Mesendoderm (in vitro differentiated cells): ENCODE data around the gene UBE2E2.

ENCODE experiments used
- DNase-seq: peaks from one replicate; pipeline ENCODE4 v3.0.0; 2013
- H2AK5ac ChIP-seq: 2 replicates; pipeline ENCODE4 v1.6.1; 2013; ENCODE audit warnings: low read length, inconsistent platforms
- H2BK120ac ChIP-seq: 2 replicates; pipeline ENCODE4 v1.6.1; 2013; ENCODE audit warnings: low read depth, mild to moderate bottlenecking, low read length, moderate library complexity, mixed read lengths
- H2BK15ac ChIP-seq: replicated peaks from 2 replicates; pipeline ENCODE4 v1.6.1; 2013; ENCODE audit warnings: low read depth, mild to moderate bottlenecking, moderate library complexity
- H2BK5ac ChIP-seq: 2 replicates; pipeline ENCODE4 v1.6.1; 2013; ENCODE audit warnings: low read length, inconsistent platforms
- H3K18ac ChIP-seq: 2 replicates; pipeline ENCODE4 v1.6.1; 2013; ENCODE audit warnings: mild to moderate bottlenecking, low read length, mixed read lengths
- H3K23ac ChIP-seq: one replicate; pipeline ENCODE4 v1.6.1; 2013; ENCODE audit warnings: low read length
- H3K27ac ChIP-seq: 2 replicates; pipeline ENCODE4 v1.5.1; 2013; ENCODE audit warnings: low read depth, mild to moderate bottlenecking, inconsistent platforms, low read length, moderate library complexity
- H3K27me3 ChIP-seq: 2 replicates; pipeline ENCODE4 v1.6.1; 2013; ENCODE audit warnings: low read length, control low read depth, mild to moderate bottlenecking, inconsistent platforms; ENCODE audit not compliant: insufficient read depth, poor library complexity
- H3K36me3 ChIP-seq: 2 replicates; pipeline ENCODE4 v1.6.1; 2013; ENCODE audit warnings: low read length, inconsistent platforms; ENCODE audit not compliant: control insufficient read depth, insufficient read depth
- H3K4ac ChIP-seq: one replicate; pipeline ENCODE4 v1.6.1; 2013; ENCODE audit warnings: low read depth, mild to moderate bottlenecking, low read length, moderate library complexity
- H3K4me1 ChIP-seq: 2 replicates; pipeline ENCODE4 v1.6.1; 2013; ENCODE audit warnings: low read depth, low read length, inconsistent platforms; ENCODE audit not compliant: control insufficient read depth
- H3K4me2 ChIP-seq: 2 replicates; pipeline ENCODE4 v1.6.1; 2013; ENCODE audit warnings: low read length
- H3K4me3 ChIP-seq: 2 replicates; pipeline ENCODE4 v1.5.1; 2013; ENCODE audit warnings: mild to moderate bottlenecking, low read length
- H3K56ac ChIP-seq: one replicate; pipeline ENCODE4 v1.6.1; 2013; ENCODE audit warnings: low read length
- H3K79me1 ChIP-seq: 2 replicates; pipeline ENCODE4 v1.6.1; 2013; ENCODE audit warnings: low read length, inconsistent platforms
- H3K79me2 ChIP-seq: 2 replicates; pipeline ENCODE4 v1.6.1; 2013; ENCODE audit warnings: mild to moderate bottlenecking, low read length; ENCODE audit not compliant: control insufficient read depth, insufficient read depth
- H3K9ac ChIP-seq: 2 replicates; pipeline ENCODE4 v1.6.1; 2013; ENCODE audit warnings: low read length, inconsistent platforms
- H4K5ac ChIP-seq: one replicate; pipeline ENCODE4 v1.6.1; 2013; ENCODE audit warnings: low read length
- H4K8ac ChIP-seq: one replicate; pipeline ENCODE4 v1.6.1; 2013; ENCODE audit warnings: low read depth, mild to moderate bottlenecking, control low read depth, low read length, moderate library complexity
- WGBS: extraction: QIAGEN DNeasy Blood & Tissue Kit; methylation state at CpG from one replicate; pipeline ENCODE4 v1.1.7; 2013; ENCODE audit warnings: low lambda C conversion rate, missing lambda C conversion rate; ENCODE audit not compliant: insufficient coverage; ENCODE audit errors: extremely low coverage; 5-methylcytosine and 5-hydroxymethylcytosine counted together

UBE2E2 gene

GRCh38 chr3:23169551-23169950 is 33.6 kb upstream of the UBE2E2 start:
- H2BK5ac ChIP-seq, result no peak overlapping the region
- H3K4me1 ChIP-seq, result no peaks in the 10 kb centered on the region
- H3K18ac ChIP-seq, result no peak overlapping the region
- H3K79me1 ChIP-seq, result no peaks in the 10 kb centered on the region
- H3K79me2 ChIP-seq, result no peaks in the 10 kb centered on the region
- H2AK5ac ChIP-seq, result no peak overlapping the region
- H2BK15ac ChIP-seq, result no peak overlapping the region
- H3K4me2 ChIP-seq, result no peak overlapping the region
- no peak overlapping the region for H3K4ac ChIP-seq
- H2BK120ac ChIP-seq, result no peak overlapping the region
- H3K27me3 ChIP-seq, result no peaks in the 10 kb centered on the region
- H3K4me3 ChIP-seq, result no peak overlapping the region
- H3K23ac ChIP-seq, result no peak overlapping the region
- no peak overlapping the region for H4K5ac ChIP-seq
- no peak for DNase-seq
- no CpG with 5 or more reads among the region's 5 CpGs for WGBS
- H3K9ac ChIP-seq, result no peak overlapping the region
- no peak overlapping the region for H3K56ac ChIP-seq
- H3K36me3 ChIP-seq, result no peaks in the 10 kb centered on the region
- no peak overlapping the region for H3K27ac ChIP-seq
- no peak overlapping the region for H4K8ac ChIP-seq

DNA sequence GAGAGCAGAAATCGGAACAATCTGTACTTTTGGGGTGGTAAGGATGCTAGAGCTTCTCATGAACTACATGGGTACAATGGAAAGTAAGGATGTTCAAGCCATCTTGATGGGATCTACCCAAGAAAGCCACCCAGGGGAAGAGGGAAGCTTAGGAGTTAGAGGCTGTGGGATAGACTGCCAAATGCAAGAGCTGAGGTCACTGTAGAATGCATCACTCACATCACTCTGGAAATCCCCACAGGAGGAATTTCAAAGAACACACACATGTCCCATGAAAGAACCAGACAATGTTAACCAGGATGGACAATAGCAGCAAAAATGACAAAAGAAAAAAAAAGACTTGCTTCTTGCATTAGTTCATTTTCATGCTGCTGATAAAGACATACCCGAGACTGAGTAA is 32.8 kb upstream of the UBE2E2 start:
- Histone ChIP-seq H3K79me2 (no peaks in the 10 kb centered on the region), H3K4me3 (no peak overlapping the region), H3K4ac (no peak overlapping the region), H2BK5ac (no peak overlapping the region), H3K36me3 (no peaks in the 10 kb centered on the region), H3K27ac (no peak overlapping the region), H2BK15ac (no peak overlapping the region), H2BK120ac (no peak overlapping the region), H3K4me1 (no peaks in the 10 kb centered on the region), H3K9ac (no peak overlapping the region), H2AK5ac (no peak overlapping the region), H3K56ac (no peak overlapping the region), H3K18ac (no peak overlapping the region), H3K27me3 (no peaks in the 10 kb centered on the region), H4K8ac (no peak overlapping the region), H3K23ac (no peak overlapping the region), H3K79me1 (no peaks in the 10 kb centered on the region), H4K5ac (no peak overlapping the region), H3K4me2 (no peak overlapping the region)
- no CpG with 5 or more reads among the region's 2 CpGs for WGBS
- DNase-seq, result no peak

- H3K9ac ChIP-seq, result no peak overlapping the region
- no peak overlapping the region for H4K5ac ChIP-seq
These were observed 31.1 kb upstream of the UBE2E2 start for GRCh38 chr3:23172059-23172458.

GRCh38 chr3:23174426-23175039 is 28.6 kb upstream of the UBE2E2 start:
- Histone ChIP-seq H3K36me3 (no peaks in the 10 kb centered on the region), H3K4ac (no peak overlapping the region), H4K8ac (no peak overlapping the region), H3K27ac (no peak overlapping the region), H3K27me3 (no peaks in the 10 kb centered on the region), H3K4me1 (no peaks in the 10 kb centered on the region), H3K4me3 (no peak overlapping the region), H3K9ac (no peak overlapping the region), H3K56ac (no peak overlapping the region), H3K79me1 (no peaks in the 10 kb centered on the region), H2BK5ac (no peak overlapping the region), H2AK5ac (no peak overlapping the region), H3K79me2 (no peaks in the 10 kb centered on the region), H3K18ac (no peak overlapping the region), H4K5ac (no peak overlapping the region), H2BK15ac (no peak overlapping the region), H2BK120ac (no peak overlapping the region), H3K4me2 (no peak overlapping the region), H3K23ac (no peak overlapping the region)
- WGBS, result no CpG with 5 or more reads among the region's 3 CpGs
- DNase-seq, result peak; percentile 69

More at GRCh38 chr3:23172059-23172458, 31.1 kb upstream of the UBE2E2 start:
- Histone ChIP-seq H2BK15ac (no peak overlapping the region), H3K23ac (no peak overlapping the region), H3K4me2 (no peak overlapping the region), H2BK120ac (no peak overlapping the region), H3K4me1 (no peaks in the 10 kb centered on the region), H3K18ac (no peak overlapping the region), H2BK5ac (no peak overlapping the region), H3K4ac (no peak overlapping the region), H3K36me3 (no peaks in the 10 kb centered on the region), H3K79me2 (no peaks in the 10 kb centered on the region), H3K4me3 (no peak overlapping the region), H3K27ac (no peak overlapping the region), H4K8ac (no peak overlapping the region), H3K56ac (no peak overlapping the region), H3K79me1 (no peaks in the 10 kb centered on the region), H3K27me3 (no peaks in the 10 kb centered on the region), H2AK5ac (no peak overlapping the region)
- no peak for DNase-seq
- WGBS, result no CpG with 5 or more reads among the region's 2 CpGs

DNA sequence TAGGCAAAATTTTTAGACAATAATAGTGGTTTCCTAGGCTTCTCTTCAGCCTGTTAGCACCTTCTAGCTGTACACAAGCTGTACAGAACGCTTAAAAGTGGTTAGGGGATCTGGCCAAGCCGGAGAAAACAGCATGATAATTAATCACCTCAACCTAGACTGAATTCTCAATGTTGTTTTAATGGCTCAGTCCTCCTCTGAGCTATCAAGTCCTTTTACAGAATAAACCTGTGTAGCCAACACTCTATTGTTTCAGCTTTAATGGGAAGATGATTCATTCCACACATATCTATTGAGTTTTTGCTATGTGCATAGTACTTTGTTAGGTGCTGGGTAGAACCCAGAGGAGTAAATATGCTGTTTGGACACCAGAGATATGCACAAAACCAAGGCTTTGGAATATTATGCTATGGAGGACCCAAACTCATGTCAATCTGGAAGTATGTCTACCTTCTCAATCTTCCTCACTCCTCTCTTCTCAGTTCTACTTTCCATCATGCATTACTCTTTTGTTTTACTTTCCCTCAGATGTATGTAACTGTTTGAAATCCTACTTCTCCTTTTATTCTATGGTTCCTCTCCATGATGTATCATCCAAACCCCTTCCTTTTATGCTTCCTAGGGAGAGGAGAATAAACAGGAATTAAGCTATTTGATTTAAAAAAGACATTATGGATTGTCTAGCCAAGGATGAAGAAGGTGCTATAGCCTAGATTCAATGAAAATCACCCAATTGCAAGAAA is 27.6 kb upstream of the UBE2E2 start:
- H4K5ac ChIP-seq, result no peak overlapping the region
- no peaks in the 10 kb centered on the region for H3K4me1 ChIP-seq
- H3K27ac ChIP-seq, result no peak overlapping the region
- H3K9ac ChIP-seq, result no peak overlapping the region
- no peak overlapping the region for H2AK5ac ChIP-seq
- no peaks in the 10 kb centered on the region for H3K79me2 ChIP-seq
- H2BK5ac ChIP-seq, result no peak overlapping the region
- H2BK120ac ChIP-seq, result no peak overlapping the region
- no peak overlapping the region for H4K8ac ChIP-seq
- no peak overlapping the region for H3K23ac ChIP-seq
- no peak overlapping the region for H2BK15ac ChIP-seq
- no peaks in the 10 kb centered on the region for H3K79me1 ChIP-seq
- H3K56ac ChIP-seq, result no peak overlapping the region
- no CpG with 5 or more reads among the region's 2 CpGs for WGBS
- no peak overlapping the region for H3K18ac ChIP-seq
- no peaks in the 10 kb centered on the region for H3K36me3 ChIP-seq
- no peak overlapping the region for H3K4me3 ChIP-seq
- DNase-seq, result no peak
- H3K4me2 ChIP-seq, result no peak overlapping the region
- H3K27me3 ChIP-seq, result no peaks in the 10 kb centered on the region
- H3K4ac ChIP-seq, result no peak overlapping the region
